ENCODE measurements around the gene C11orf98. TPM values are rescaled to one million over a fixed set of nuclear protein-coding genes. Genes with fewer than 3 reads are reported as not detected.

The C11orf98 gene
- total and polyA plus RNA-seq, 2 of the 13 experiments (the other 11 are each of a cell fraction or from before 2014, with no cell fraction given), result 30.4 to 91.8 TPM

- TF ChIP-seq FOXM1 (CRISPR knock-in tag; IDR thresholded peaks at IDR 0.05), result no peak
- TF ChIP-seq, protein P1, sequence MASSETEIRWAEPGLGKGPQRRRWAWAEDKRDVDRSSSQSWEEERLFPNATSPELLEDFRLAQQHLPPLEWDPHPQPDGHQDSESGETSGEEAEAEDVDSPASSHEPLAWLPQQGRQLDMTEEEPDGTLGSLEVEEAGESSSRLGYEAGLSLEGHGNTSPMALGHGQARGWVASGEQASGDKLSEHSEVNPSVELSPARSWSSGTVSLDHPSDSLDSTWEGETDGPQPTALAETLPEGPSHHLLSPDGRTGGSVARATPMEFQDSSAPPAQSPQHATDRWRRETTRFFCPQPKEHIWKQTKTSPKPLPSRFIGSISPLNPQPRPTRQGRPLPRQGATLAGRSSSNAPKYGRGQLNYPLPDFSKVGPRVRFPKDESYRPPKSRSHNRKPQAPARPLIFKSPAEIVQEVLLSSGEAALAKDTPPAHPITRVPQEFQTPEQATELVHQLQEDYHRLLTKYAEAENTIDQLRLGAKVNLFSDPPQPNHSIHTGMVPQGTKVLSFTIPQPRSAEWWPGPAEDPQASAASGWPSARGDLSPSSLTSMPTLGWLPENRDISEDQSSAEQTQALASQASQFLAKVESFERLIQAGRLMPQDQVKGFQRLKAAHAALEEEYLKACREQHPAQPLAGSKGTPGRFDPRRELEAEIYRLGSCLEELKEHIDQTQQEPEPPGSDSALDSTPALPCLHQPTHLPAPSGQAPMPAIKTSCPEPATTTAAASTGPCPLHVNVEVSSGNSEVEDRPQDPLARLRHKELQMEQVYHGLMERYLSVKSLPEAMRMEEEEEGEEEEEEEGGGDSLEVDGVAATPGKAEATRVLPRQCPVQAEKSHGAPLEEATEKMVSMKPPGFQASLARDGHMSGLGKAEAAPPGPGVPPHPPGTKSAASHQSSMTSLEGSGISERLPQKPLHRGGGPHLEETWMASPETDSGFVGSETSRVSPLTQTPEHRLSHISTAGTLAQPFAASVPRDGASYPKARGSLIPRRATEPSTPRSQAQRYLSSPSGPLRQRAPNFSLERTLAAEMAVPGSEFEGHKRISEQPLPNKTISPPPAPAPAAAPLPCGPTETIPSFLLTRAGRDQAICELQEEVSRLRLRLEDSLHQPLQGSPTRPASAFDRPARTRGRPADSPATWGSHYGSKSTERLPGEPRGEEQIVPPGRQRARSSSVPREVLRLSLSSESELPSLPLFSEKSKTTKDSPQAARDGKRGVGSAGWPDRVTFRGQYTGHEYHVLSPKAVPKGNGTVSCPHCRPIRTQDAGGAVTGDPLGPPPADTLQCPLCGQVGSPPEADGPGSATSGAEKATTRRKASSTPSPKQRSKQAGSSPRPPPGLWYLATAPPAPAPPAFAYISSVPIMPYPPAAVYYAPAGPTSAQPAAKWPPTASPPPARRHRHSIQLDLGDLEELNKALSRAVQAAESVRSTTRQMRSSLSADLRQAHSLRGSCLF (CRISPR knock-in tag; IDR thresholded peaks at IDR 0.05; ENCODE audit: borderline replicate concordance), result no peak
- TF ChIP-seq TFAP4 (IDR thresholded peaks at IDR 0.05; ENCODE audit: borderline replicate concordance, low read depth), result no peak
- TF ChIP-seq ZNF558 (CRISPR knock-in tag; IDR thresholded peaks at IDR 0.05; ENCODE audit: borderline replicate concordance), result peak; percentile 93; the same call in 1 of the 2 replicates
- 0 out of 2 replicates have a peak, but pooled peaks have one; percentile 82 for TF ChIP-seq KLF13 (CRISPR knock-in tag; IDR thresholded peaks at IDR 0.05)
- TF ChIP-seq ZNF335 (CRISPR knock-in tag; IDR thresholded peaks at IDR 0.05), result peak; percentile 23
- no peak for TF ChIP-seq FUBP1 (CRISPR knock-in tag; IDR thresholded peaks at IDR 0.05; ENCODE audit: borderline replicate concordance)
- TF ChIP-seq HNF4A (CRISPR knock-in tag; IDR thresholded peaks at IDR 0.05), result no peak
- TF ChIP-seq ZFP36 (IDR thresholded peaks at IDR 0.05; ENCODE audit: borderline replicate concordance, low read depth, low read length, partially characterized antibody), result no peak
- peak; percentile 66 for TF ChIP-seq DRAP1 (CRISPR knock-in tag; IDR thresholded peaks at IDR 0.05)
- no peak for TF ChIP-seq MBNL3 (CRISPR knock-in tag; conservative IDR thresholded peaks at IDR 0.05)
- TF ChIP-seq ZNF501 (CRISPR knock-in tag; IDR thresholded peaks at IDR 0.05), result peak; percentile 78; the same call in 1 of the 2 replicates
- no peak for TF ChIP-seq SATB2 (CRISPR knock-in tag; IDR thresholded peaks at IDR 0.05)
- 0 out of 2 replicates have a peak, but pooled peaks have one; percentile 72 for TF ChIP-seq DNMT3B (CRISPR knock-in tag; conservative IDR thresholded peaks at IDR 0.05)
- TF ChIP-seq DR1 (CRISPR knock-in tag; IDR thresholded peaks at IDR 0.05), result peak; percentile 70
- TF ChIP-seq ZFX (CRISPR knock-in tag; IDR thresholded peaks at IDR 0.05; ENCODE audit: low read depth), result peak; percentile 68; the same call in 1 of the 2 replicates
- TF ChIP-seq HNF4G (IDR thresholded peaks at IDR 0.05; ENCODE audit: borderline replicate concordance, low read depth, low read length), result peak; percentile 13; the same call in 1 of the 2 replicates
- peak; percentile 75; the same call in 1 of the 2 replicates for TF ChIP-seq HNF4G (CRISPR knock-in tag; IDR thresholded peaks at IDR 0.05; ENCODE audit: borderline replicate concordance, low read depth)
- TF ChIP-seq MEF2D (CRISPR knock-in tag; IDR thresholded peaks at IDR 0.05), result no peak
- 0 out of 2 replicates have a peak, but pooled peaks have one; percentile 28 for TF ChIP-seq HHEX (CRISPR knock-in tag; IDR thresholded peaks at IDR 0.05)
- TF ChIP-seq, protein P2, sequence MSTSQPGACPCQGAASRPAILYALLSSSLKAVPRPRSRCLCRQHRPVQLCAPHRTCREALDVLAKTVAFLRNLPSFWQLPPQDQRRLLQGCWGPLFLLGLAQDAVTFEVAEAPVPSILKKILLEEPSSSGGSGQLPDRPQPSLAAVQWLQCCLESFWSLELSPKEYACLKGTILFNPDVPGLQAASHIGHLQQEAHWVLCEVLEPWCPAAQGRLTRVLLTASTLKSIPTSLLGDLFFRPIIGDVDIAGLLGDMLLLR (CRISPR knock-in tag; IDR thresholded peaks at IDR 0.05), result peak; percentile 17; the same call in 1 of the 2 replicates
Measured at GRCh38 chr11:62671608-62672389, 6.8 kb upstream of the C11orf98 start, which contains the start of the genes LBHD1 and UQCC3 (continued).

Data from HepG2 (cell line).